ENCODE measurements around the gene APEX1. TPM values are rescaled to one million over a fixed set of nuclear protein-coding genes. Genes with fewer than 3 reads are reported as not detected.

Gene APEX1
- total and polyA plus RNA-seq, 2 of the 8 experiments (the other 6 are each of a cell fraction or from before 2014, with no cell fraction given) = 384 to 700 TPM

DNA sequence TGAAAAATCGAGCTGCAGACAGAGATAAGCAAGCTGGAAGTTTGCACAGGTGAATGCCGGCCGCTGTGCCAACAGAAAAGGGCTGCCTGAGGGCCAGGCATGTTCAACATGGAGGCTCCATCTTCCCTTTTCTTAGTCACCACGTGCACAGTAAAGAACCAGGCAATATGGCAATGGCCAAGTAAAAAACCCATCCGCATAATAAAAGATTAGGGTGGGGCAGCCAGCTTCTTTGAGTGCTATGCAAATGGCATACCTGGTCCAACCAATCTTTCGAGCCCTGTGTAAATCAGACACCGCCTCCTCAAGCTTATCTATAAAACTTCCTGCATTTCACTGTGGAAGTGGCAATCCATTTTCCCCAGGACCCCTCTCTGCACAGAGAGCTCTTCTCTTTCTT lies 30.9 kb downstream of the APEX1 start:
- Histone ChIP-seq H3K4me1 (replicated peaks in 1 of 4; ENCODE audit: control insufficient read depth in 3 of 4, insufficient read depth in 4 of 4, low read length in 3 of 4) (peaks cover 0 to 8% (median 3%) of the 10 kb centered on the region in 4 experiments; a peak in 2 of 7 replicates), H2BK15ac (ENCODE audit: low read length) (no peak overlapping the region), H3K9ac (replicated peaks in 1 of 4; ENCODE audit: extremely low read depth in 1 of 4, low read depth in 3 of 4, low read length in 3 of 4) (no peak overlapping the region), H3K36me3 (ENCODE audit: control insufficient read depth in 2 of 4, insufficient read depth in 4 of 4, low read length in 3 of 4) (no peaks in the 10 kb centered on the region), H2AK5ac (ENCODE audit: low read depth, low read length) (no peak overlapping the region), H2BK120ac (replicated peaks; ENCODE audit: low read depth, low read length) (no peak overlapping the region), H3K9me3 (ENCODE audit: insufficient read depth in 2 of 2, low read depth in 1 of 2, low read length in 1 of 2) (no peaks in the 10 kb centered on the region), H2BK20ac (ENCODE audit: low read length) (no peak overlapping the region), H3K79me2 (ENCODE audit: control insufficient read depth in 1 of 2, insufficient read depth in 2 of 2, low read length in 2 of 2) (no peaks in the 10 kb centered on the region), H4K91ac (replicated peaks; ENCODE audit: insufficient read length, low read length) (no peak overlapping the region), H3K79me1 (ENCODE audit: low read depth, low read length) (no peaks in the 10 kb centered on the region), H3K14ac (ENCODE audit: insufficient read length) (no peak overlapping the region), H2AFZ (ENCODE audit: low read length) (peak overlapping the region; percentile 2; the same call in 1 of the 2 replicates), H2BK5ac (ENCODE audit: low read depth, low read length) (no peak overlapping the region), H3K4me3 (ENCODE audit: extremely low read depth in 1 of 4, insufficient read depth in 2 of 4, low read depth in 3 of 4, low read length in 4 of 4) (no peak overlapping the region), H3K27ac (ENCODE audit: low read depth, low read length) (no peak overlapping the region), H3K56ac (replicated peaks; ENCODE audit: insufficient read length, low read depth, low read length) (no peak overlapping the region), H4K20me1 (replicated peaks in 1 of 2; ENCODE audit: control insufficient read depth in 1 of 2, insufficient read depth in 2 of 2, low read length in 2 of 2) (no peaks in the 10 kb centered on the region), H4K8ac (ENCODE audit: extremely low read depth, insufficient read depth, low read length) (no peak overlapping the region), H4K5ac (ENCODE audit: insufficient read length, low read depth, low read length) (no peak overlapping the region), H3K4ac (replicated peaks; ENCODE audit: insufficient read length, low read depth, low read length) (no peak overlapping the region), H3K18ac (ENCODE audit: extremely low read depth, low read length) (no peak overlapping the region; the same call in 1 of the 2 replicates), H3K23ac (ENCODE audit: insufficient read length) (no peak overlapping the region), H3K27me3 (replicated peaks in 1 of 4; ENCODE audit: control insufficient read depth in 3 of 4, extremely low read depth in 1 of 4, insufficient read depth in 3 of 4, low read length in 3 of 4) (no peaks in the 10 kb centered on the region), H3K4me2 (ENCODE audit: insufficient read depth in 1 of 2, low read depth in 2 of 2, low read length in 2 of 2) (no peak overlapping the region), H2BK12ac (ENCODE audit: low read depth, low read length) (no peak overlapping the region), H3K23me2 (ENCODE audit: low read depth, low read length) (peaks cover 2% of the 10 kb centered on the region; the same call in 1 of the 2 replicates)
- POLR2A ChIA-PET (ENCODE audit: partially characterized antibody) = interaction anchor here (0.6 to 3.7 kb wide), 5 partner anchors 11 to 142 kb away, joined by 4 to 31 read pairs (median 7); partner anchors contain the start of genes APEX1, OSGEP, PARP2 and PNP
- DNase-seq (ENCODE audit: low read depth in 1 of 2, low spot score in 2 of 2) (no peak), FAIRE-seq (no peak)
- CTCF ChIA-PET (ENCODE audit: partially characterized antibody) = interaction anchor here (0.6 to 7.5 kb wide), 5 partner anchors 11 to 176 kb away, joined by 3 to 114 read pairs (median 4); no protein-coding TSS in a partner anchor
- 70% methylated on average over 7 of the region's 7 CpGs; no CpG with 5 or more reads in 1 of the 2 experiments for WGBS, 2 experiments (ENCODE audit: extremely low coverage in 1 of 2, insufficient coverage in 1 of 2, insufficient read length in 1 of 2, insufficient replicate concordance in 2 of 2, low coverage in 1 of 2, low lambda C conversion rate in 2 of 2, missing lambda C conversion rate in 1 of 2)
